Measurements from ENCODE around the gene CARHSP1. TPM values are rescaled to one million over a fixed set of nuclear protein-coding genes. Genes with fewer than 3 reads are reported as not detected.

Gene CARHSP1
- total RNA-seq, 1 experiment from 2014 or later, result 79.7 TPM

- no peaks in the 10 kb centered on the region for H3K27me3 ChIP-seq (ENCODE audit: insufficient read depth, low read length)
- no peak overlapping the region for H3K4me3 ChIP-seq (replicated peaks in 1 of 2; ENCODE audit: low read depth in 1 of 2, low read length in 2 of 2)
- no peaks in the 10 kb centered on the region; a peak in 1 of 4 replicates for H3K4me1 ChIP-seq (ENCODE audit: control insufficient read depth in 1 of 2, insufficient read depth in 2 of 2, low read length in 2 of 2)
- H3K9me2 ChIP-seq (ENCODE audit: insufficient read depth), result no peaks in the 10 kb centered on the region
- no peak overlapping the region for H3K4me2 ChIP-seq (ENCODE audit: low read length)
- ChIA-PET CTCF (no interaction called here), RAD21 (ENCODE audit: low non-redundant PET in 1 of 2, low total read pairs in 2 of 2, uncharacterized antibody in 2 of 2, unreplicated experiment in 2 of 2) (no interaction called here), POLR2A (no interaction called here)
- no TSS peak for BruUV-seq (replicated peaks)
- no peaks in the 10 kb centered on the region for H4K20me1 ChIP-seq (ENCODE audit: insufficient read depth)
- ATAC-seq (no peak), DNase-seq (ENCODE audit: low read depth, low spot score) (no peak)
- no peak overlapping the region for H3K27ac ChIP-seq (ENCODE audit: low read depth, low read length)
- intact Hi-C loops (cut with micrococcal nuclease), result no loop called here
- peaks cover 14 to 40% of the 10 kb centered on the region in 2 experiments; a peak in 3 of 4 replicates for H3K36me3 ChIP-seq (ENCODE audit: control insufficient read depth in 1 of 2, insufficient read depth in 2 of 2, low read length in 2 of 2)
- no peak overlapping the region for H2AFZ ChIP-seq (ENCODE audit: low read depth, low read length, poor library complexity, severe bottlenecking)
- H3K9me3 ChIP-seq (ENCODE audit: control insufficient read depth in 1 of 2, insufficient read depth in 1 of 2, low read depth in 1 of 2, low read length in 2 of 2), result no peaks in the 10 kb centered on the region
- H3K9ac ChIP-seq (ENCODE audit: low read length), result no peak overlapping the region
- H3K79me2 ChIP-seq (ENCODE audit: insufficient read depth, low read length), result peaks cover 28% of the 10 kb centered on the region
- TF ChIP-seq SIN3A (IDR thresholded peaks at IDR 0.05; ENCODE audit: low read depth), result no peak
- TF ChIP-seq MAX (IDR thresholded peaks at IDR 0.05), result no peak
- no peak for TF ChIP-seq EGR1 (IDR thresholded peaks at IDR 0.05; ENCODE audit: low read depth)
- TF ChIP-seq FOSL1 (IDR thresholded peaks at IDR 0.05; ENCODE audit: low read depth), result no peak
- no peak for TF ChIP-seq POLR2A (IDR thresholded peaks at IDR 0.05; ENCODE audit: borderline replicate concordance, extremely low read depth, insufficient read depth, insufficient read length)
- no peak for TF ChIP-seq CEBPB (IDR thresholded peaks at IDR 0.05; ENCODE audit: low read depth)
- no peak for TF ChIP-seq ELF1 (IDR thresholded peaks at IDR 0.05; ENCODE audit: borderline replicate concordance, low read depth)
- no peak for TF ChIP-seq CTCF (IDR thresholded peaks at IDR 0.05 in 2 of 3, conservative IDR thresholded peaks at IDR 0.05 in 1 of 3; ENCODE audit: borderline replicate concordance in 1 of 3, insufficient read depth in 1 of 3, low read depth in 2 of 3, low read length in 2 of 3)
- no peak for TF ChIP-seq ATF3 (IDR thresholded peaks at IDR 0.05)
- TF ChIP-seq SP1 (IDR thresholded peaks at IDR 0.05; ENCODE audit: low read depth), result no peak
- TF ChIP-seq ZFX (IDR thresholded peaks at IDR 0.05), result no peak
- TF ChIP-seq EZH2phosphoT487 (IDR thresholded peaks at IDR 0.05; ENCODE audit: borderline replicate concordance), result no peak
- no peak for TF ChIP-seq YY1 (IDR thresholded peaks at IDR 0.05; ENCODE audit: extremely low read depth, insufficient replicate concordance, low read depth, low read length)
- TF ChIP-seq EZH2 (IDR thresholded peaks at IDR 0.05), result no peak
Observed at GRCh38 chr16:8849411-8850011, 19.3 kb downstream of the CARHSP1 start.
